Measurements from ENCODE around the gene VCL. TPM values are rescaled to one million over a fixed set of nuclear protein-coding genes. Genes with fewer than 3 reads are reported as not detected.
A peak's percentile ranks its signal among the peaks of the same experiment; 100 is the strongest.

Gene VCL
- total RNA-seq, 1 experiment from 2014 or later = 495 TPM

DNA sequence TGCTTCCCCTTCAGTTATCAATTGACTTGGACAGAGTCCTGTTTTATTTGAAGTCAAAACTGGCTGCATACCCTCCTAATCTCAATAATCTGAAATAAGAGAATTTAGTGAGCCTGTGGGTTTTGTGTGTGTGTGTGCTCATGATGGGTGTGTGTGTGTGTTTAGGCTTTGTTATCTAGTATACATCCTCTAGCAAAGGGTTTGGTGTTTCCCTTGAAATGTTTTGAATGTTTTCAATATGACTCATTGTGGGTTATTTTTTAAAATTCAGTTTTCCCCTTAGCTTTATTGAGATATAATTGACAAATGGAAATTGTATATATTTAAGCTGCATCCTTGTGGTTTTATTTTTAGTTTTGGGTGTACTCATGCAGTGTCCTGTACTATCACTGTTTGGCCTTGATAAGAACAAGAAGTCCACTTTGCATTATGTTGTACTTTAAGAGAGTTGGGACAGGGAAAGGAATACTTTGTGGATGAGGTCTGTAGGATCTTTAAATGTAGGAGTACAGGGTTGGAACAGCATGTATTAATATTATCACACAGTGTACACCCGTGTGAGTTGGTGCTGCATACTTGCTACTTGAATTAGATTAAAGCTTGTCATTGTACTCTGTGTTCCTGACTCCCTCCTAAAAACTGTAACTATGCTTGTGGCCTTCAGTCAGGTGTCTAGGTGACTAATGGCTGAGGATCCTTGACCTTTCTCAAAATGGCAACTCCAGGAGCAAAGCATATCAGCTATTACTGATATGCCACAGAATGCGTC lies 58.3 kb downstream of the VCL start:
- ATAC-seq (peak; percentile 76), DNase-seq (ENCODE audit: low read depth, low spot score) (peak; percentile 59)
- Histone ChIP-seq H3K36me3 (ENCODE audit: control insufficient read depth, insufficient read depth, low read length) (no peaks in the 10 kb centered on the region), H3K27ac (ENCODE audit: low read length) (peak overlapping the region; percentile 69), H3K4me3 (ENCODE audit: low read depth in 2 of 2, low read length in 2 of 2) (no peak overlapping the region), H3K9me3 (ENCODE audit: control insufficient read depth, insufficient read depth, low read depth, low read length) (no peaks in the 10 kb centered on the region), H3K27me3 (ENCODE audit: control insufficient read depth, insufficient read depth, low read length) (no peaks in the 10 kb centered on the region), H3K4me1 (ENCODE audit: control insufficient read depth, insufficient read depth, low read length) (peaks cover 38% of the 10 kb centered on the region)
- TSS peak; percentile 25 for BruUV-seq (replicated peaks)
- intact Hi-C loops (cut with micrococcal nuclease; ENCODE audit: unreplicated experiment) = no loop called here
- POLR2A ChIA-PET = no interaction called here
- in situ Hi-C loops (cut with HindIII; ENCODE audit: low pct_unique_long_range_greater_than_20kb, low sequenced_read_pairs) = no loop called here
- TF ChIP-seq POLR2AphosphoS5 (IDR thresholded peaks at IDR 0.05; ENCODE audit: low read depth, low read length) (no peak), TCF7L2 (IDR thresholded peaks at IDR 0.05; ENCODE audit: low read depth, low read length) (no peak), SIN3A (IDR thresholded peaks at IDR 0.05; ENCODE audit: borderline replicate concordance, insufficient read depth, low read depth, low read length) (no peak)
- TF ChIP-seq, protein P1, sequence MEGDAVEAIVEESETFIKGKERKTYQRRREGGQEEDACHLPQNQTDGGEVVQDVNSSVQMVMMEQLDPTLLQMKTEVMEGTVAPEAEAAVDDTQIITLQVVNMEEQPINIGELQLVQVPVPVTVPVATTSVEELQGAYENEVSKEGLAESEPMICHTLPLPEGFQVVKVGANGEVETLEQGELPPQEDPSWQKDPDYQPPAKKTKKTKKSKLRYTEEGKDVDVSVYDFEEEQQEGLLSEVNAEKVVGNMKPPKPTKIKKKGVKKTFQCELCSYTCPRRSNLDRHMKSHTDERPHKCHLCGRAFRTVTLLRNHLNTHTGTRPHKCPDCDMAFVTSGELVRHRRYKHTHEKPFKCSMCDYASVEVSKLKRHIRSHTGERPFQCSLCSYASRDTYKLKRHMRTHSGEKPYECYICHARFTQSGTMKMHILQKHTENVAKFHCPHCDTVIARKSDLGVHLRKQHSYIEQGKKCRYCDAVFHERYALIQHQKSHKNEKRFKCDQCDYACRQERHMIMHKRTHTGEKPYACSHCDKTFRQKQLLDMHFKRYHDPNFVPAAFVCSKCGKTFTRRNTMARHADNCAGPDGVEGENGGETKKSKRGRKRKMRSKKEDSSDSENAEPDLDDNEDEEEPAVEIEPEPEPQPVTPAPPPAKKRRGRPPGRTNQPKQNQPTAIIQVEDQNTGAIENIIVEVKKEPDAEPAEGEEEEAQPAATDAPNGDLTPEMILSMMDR (IDR thresholded peaks at IDR 0.05) = no peak
- TF ChIP-seq, protein P2, sequence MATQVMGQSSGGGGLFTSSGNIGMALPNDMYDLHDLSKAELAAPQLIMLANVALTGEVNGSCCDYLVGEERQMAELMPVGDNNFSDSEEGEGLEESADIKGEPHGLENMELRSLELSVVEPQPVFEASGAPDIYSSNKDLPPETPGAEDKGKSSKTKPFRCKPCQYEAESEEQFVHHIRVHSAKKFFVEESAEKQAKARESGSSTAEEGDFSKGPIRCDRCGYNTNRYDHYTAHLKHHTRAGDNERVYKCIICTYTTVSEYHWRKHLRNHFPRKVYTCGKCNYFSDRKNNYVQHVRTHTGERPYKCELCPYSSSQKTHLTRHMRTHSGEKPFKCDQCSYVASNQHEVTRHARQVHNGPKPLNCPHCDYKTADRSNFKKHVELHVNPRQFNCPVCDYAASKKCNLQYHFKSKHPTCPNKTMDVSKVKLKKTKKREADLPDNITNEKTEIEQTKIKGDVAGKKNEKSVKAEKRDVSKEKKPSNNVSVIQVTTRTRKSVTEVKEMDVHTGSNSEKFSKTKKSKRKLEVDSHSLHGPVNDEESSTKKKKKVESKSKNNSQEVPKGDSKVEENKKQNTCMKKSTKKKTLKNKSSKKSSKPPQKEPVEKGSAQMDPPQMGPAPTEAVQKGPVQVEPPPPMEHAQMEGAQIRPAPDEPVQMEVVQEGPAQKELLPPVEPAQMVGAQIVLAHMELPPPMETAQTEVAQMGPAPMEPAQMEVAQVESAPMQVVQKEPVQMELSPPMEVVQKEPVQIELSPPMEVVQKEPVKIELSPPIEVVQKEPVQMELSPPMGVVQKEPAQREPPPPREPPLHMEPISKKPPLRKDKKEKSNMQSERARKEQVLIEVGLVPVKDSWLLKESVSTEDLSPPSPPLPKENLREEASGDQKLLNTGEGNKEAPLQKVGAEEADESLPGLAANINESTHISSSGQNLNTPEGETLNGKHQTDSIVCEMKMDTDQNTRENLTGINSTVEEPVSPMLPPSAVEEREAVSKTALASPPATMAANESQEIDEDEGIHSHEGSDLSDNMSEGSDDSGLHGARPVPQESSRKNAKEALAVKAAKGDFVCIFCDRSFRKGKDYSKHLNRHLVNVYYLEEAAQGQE (IDR thresholded peaks at IDR 0.05; ENCODE audit: insufficient read depth in 1 of 2, low read depth in 2 of 2, low read length in 1 of 2) = no peak
- CTCF ChIA-PET = no interaction called here

DNA sequence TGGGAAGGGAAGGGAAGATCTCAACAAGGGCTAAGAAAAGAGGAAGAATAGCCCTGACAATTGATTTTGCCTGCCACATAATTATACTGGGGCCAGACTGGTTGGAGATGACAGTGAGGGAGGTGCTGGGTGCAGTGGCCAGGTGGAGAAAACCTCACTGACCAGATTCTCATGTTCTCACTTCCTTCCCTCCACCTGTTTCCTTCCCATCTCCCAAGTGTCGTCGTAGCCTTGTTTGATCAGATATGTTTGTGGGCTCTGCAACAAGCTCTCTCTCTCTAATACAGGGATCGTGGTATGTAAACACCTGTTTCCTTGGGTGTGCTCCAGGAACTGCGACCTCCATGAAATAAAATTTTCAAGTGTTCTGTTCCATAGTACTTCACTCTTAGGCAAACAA lies 60.2 kb downstream of the VCL start:
- Histone ChIP-seq H3K9me3 (ENCODE audit: control insufficient read depth, insufficient read depth, low read depth, low read length) (no peaks in the 10 kb centered on the region), H3K4me1 (ENCODE audit: control insufficient read depth, insufficient read depth, low read length) (peaks cover 30% of the 10 kb centered on the region), H3K27ac (ENCODE audit: low read length) (no peak overlapping the region), H3K36me3 (ENCODE audit: control insufficient read depth, insufficient read depth, low read length) (no peaks in the 10 kb centered on the region; the same call in 1 of the 2 replicates), H3K27me3 (ENCODE audit: control insufficient read depth, insufficient read depth, low read length) (no peaks in the 10 kb centered on the region), H3K4me3 (ENCODE audit: low read depth in 2 of 2, low read length in 2 of 2) (no peak overlapping the region)
- DNase-seq (ENCODE audit: low read depth, low spot score) (no peak), ATAC-seq (no peak)
- ChIA-PET CTCF (interaction anchor here (0.7 kb wide), 2 partner anchors 49 to 235 kb away, joined by 3 read pairs; no protein-coding TSS in a partner anchor), POLR2A (no interaction called here)
- in situ Hi-C loops (cut with HindIII; ENCODE audit: low pct_unique_long_range_greater_than_20kb, low sequenced_read_pairs) = no loop called here
- intact Hi-C loops (cut with micrococcal nuclease; ENCODE audit: unreplicated experiment) = no loop called here
- no TSS peak for BruUV-seq (replicated peaks)
- TF ChIP-seq POLR2AphosphoS5 (IDR thresholded peaks at IDR 0.05; ENCODE audit: low read depth, low read length) (no peak; the same call in 1 of the 2 replicates), SIN3A (IDR thresholded peaks at IDR 0.05; ENCODE audit: borderline replicate concordance, insufficient read depth, low read depth, low read length) (no peak), TCF7L2 (IDR thresholded peaks at IDR 0.05; ENCODE audit: low read depth, low read length) (no peak)
- TF ChIP-seq, protein P1 (IDR thresholded peaks at IDR 0.05) = no peak
- TF ChIP-seq, protein P2 (IDR thresholded peaks at IDR 0.05; ENCODE audit: insufficient read depth in 1 of 2, low read depth in 2 of 2, low read length in 1 of 2) = no peak

Data from Panc1 (cell line).